Activated effector memory CD4-positive, alpha-beta T cell treated with anti-CD3 and anti-CD28 coated beads, Interleukin-2, amount 50 U/mL, for 16 hours (primary cell): ENCODE measurements around the gene URB2.
"Not testable (repeated sequence)": the region's sequence is repeated elsewhere in the genome, so short reads cannot be mapped to it uniquely, and the experiment has no call there.

Source experiments
- DNase-seq: peaks from one replicate; pipeline ENCODE4 v3.0.0-alpha.2; 2020

The URB2 gene

DNA sequence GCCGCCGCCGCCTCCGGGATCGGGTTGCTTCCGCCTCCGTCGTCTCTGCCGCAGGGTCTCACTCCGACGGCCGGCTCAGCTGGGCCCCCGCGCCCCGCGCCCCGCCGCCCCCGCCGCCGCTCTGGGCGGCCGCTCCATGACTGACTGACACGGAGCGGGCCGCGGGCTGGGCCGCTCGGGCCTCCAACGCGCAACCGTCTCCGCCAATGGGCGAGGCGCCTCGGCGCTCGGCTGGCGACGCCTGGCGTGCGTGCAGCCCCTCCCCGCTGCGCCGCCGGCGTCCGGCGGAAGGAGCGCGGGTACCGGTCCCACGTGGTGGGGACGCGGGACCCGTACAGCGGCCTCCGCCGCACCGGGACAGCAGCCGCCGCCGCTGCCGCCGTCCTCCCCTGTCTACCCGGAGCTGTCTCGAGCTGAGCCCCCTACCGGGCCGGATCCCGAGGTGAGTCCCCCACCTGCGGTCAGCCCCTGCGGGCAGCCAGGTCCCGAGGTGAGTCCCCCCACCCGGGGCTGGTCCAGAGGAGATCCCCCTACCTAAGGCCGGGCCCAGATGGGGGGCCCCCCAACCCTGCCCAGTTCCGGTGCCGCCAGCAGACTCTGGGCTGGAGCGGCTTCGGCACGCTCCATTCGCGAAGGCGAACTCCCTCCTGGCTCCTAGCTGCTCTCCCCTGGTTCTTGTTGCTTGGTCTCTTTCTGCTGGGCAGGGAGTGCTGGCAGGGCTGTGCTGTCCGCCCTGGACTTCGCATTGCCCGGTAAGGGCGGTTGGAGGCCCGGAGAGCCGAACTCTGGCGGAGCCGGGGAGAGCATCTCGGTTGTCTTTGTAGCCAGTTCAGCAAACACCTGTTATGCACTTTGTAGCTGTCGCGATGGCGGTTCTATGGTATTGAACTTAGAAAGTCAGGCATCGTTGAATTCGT is at the start of gene URB2, which contains the start of gene TAF5L:
TSS of gene URB2 (plus strand) at position 333 of the 917 bp plus-strand sequence. CDS start 1,387 bp downstream, outside the sequence.
TSS of gene TAF5L (minus strand) at position 208 of the 917 bp plus-strand sequence. CDS start 11,640 bp downstream, outside the sequence.
- peak; percentile 95 for DNase-seq

GRCh38 chr1:229578168-229579058 is 47.6 kb upstream of the URB2 start:
- DNase-seq = no peak

DNA sequence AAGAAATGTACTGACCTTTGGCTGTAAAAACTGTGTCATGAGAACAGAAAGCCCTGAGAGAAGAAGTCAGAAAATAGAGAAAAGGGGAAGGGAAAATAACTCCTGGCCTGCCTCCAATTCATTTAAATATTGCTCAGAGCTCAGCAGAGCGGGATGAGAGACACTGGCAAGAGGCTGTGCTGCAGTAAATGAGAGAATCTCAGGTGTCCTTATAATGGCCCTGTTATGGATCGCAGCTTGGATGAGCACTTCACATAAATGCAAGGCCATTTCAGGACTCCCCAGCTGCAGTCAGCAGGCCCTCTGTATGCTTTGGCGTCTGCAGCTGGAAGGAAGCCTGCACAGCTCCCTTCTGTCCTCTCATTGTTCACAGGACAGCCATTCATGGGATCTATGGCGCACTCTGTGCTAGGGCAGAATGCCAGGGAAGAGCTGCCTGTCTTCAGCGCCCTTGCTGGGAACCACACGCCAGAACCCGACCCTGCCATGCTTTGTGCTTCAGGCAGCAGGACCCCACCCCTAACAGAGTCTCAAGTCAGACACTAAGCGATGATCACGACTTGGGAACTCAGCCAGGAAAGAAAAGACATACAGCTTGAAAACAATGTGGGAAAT is 46.9 kb upstream of the URB2 start:
- DNase-seq = no peak

DNA sequence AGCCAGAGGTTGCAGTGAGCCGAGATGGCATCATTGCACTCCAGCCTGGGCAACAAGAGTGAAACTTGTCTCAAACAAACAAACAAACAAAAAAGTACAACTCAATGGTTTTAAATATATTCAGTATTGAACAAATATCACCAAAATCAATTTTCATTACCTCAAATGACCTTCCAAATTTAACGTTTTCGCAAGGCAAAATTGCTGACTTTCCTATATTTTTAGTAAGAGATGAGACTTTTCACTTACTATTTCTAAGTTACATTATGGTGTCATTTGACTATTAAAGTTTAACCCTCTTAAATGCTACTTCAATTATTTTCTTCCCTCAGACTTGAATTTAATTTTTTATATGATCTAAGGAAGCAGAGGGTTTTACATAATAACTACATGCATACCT is 44.6 kb upstream of the URB2 start:
- DNase-seq = no peak

GRCh38 chr1:229582011-229582694 is 43.9 kb upstream of the URB2 start:
- DNase-seq = no peak

DNA sequence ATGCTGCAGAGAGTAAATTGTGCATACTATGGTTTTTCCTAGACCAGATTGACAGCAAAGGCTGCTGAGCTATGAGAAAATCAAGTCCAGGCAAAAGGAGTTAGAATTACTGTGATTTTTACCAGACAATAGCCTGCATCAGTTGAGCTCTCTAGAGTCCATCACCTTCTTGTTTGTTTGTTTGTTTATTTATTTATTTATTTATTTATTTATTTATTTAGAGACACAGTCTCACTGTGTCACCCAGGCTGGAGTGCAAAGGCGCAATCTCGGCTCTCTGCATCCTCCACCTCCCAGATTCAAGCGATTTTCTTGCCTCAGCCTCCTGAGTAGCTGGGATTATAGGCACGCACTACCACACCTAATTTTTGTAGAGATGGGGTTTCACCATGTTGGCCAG is 43.3 kb upstream of the URB2 start:
- no peak for DNase-seq

GRCh38 chr1:229585338-229585737 is 40.7 kb upstream of the URB2 start:
- DNase-seq = no peak

DNA sequence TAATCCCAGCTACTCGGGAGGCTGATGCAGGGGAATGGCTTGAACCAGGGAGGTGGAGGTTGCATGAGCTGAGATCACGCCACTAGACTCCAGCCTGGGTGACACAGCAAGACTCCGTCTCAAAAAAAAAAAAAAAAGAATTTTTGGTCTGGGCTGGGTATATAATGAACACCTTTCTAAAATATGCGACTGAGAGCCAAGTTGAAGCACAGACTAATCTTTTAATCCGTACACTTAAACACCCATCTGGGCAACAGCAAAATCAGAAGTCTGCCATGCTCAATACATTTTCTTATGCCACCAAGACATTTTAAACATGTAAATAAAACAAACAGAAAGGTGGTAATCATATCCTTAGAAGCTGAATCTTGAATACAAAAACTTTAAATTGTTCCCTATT is 35.9 kb upstream of the URB2 start:
- DNase-seq = no peak

DNA sequence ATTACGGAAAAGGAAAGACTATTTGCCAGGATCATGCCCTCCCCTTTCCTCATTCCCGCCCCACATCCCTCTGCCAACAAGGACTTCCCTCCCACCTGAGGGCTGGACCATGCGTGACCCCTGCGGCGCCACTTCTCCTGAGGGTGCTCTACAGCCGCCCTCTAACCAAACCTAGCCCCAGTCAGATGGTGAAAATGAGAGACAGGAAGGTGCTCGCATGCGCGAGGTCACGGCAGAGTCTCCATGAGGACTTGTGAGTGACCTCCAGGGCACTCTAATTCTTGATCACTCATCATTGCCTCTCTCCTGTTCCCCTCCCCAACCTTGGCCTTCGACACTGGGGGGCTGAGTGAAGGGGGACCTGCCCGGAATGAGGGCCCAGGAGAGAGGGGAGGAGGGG is 32.2 kb upstream of the URB2 start:
- DNase-seq = no peak

GRCh38 chr1:229594227-229595008 is 31.6 kb upstream of the URB2 start:
- DNase-seq = no peak

DNA sequence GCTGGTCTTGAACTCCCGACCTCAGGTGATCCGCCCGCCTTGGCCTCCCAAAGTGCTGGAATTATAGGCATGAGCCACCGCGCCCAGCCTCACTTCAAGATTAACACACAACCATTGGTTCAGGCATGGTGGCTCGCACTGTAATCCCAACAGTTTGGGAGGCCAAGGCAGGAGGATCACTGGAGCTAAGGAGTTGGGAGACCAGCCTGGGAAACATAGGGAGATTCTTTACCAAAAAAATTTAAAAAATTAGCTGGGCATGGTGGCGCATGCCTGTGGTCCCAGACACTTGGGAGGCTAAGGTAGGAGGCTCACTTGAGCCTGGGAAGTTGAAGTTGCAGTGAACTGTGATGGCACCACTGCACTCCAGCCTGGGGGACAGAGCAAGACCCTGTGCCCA is 30.2 kb upstream of the URB2 start:
- not testable (repeated sequence) for DNase-seq

DNA sequence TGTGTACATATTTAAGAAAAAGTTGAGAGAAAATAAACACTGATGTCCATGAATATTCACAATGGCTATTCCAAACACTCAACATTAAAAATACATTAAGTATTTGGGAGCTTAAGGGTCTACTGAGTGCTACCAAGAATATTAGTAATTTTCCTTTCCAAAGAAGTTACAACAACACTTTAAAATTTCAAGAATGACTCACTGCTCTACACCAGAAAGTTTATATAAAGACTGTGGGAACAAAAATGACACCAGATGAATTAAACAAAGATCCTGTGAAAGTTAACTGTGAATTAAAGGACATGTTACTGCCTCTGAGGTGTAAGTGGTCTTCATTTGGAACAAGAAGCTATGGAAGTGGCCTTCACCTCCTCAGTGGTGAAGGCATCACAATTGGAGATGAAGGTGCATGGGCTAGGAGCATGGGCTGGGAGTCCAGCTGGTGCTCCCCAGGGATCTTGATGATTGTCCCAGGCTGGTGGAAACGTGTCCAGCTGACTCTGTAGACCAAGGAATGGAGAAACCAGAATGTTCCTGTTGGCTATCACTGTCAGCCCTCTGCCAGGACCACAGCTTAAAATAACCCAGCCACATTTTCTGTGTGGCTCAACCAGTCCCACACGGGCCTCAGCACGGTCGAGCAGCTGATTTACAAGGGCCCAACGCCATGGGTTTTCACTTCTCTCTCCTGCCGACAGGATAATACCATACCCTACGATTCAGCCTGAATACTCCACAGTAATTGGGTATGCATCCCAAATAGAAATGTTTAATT is 28.9 kb upstream of the URB2 start:
- no peak for DNase-seq

- no peak for DNase-seq
Measured at GRCh38 chr1:229597877-229598276, 28.2 kb upstream of the URB2 start.

- no peak for DNase-seq
Measured at GRCh38 chr1:229599218-229599954, 26.7 kb upstream of the URB2 start.

- DNase-seq = no peak
Measured at GRCh38 chr1:229600229-229600628, 25.8 kb upstream of the URB2 start.

- no peak for DNase-seq
Measured at GRCh38 chr1:229603371-229604005, 22.6 kb upstream of the URB2 start.

DNA sequence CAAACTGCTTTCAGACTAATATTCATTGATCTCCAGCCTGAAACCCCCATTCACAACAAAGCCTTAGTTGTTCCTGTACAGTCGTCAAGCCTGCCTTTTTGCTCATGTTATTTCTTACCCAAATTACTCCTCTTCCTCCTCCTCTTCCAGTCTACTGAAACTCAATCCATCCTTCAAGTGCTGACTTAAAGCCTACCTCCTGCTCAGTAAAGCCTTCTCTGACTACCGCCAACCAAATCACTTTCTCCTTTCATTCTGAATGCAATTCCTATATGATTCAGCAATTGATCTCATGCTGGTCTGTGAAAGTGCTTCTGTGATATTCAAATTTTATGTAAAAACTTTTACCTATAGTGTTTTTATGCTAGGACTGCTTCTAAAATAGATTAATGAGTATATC is 18.7 kb upstream of the URB2 start:
- no peak for DNase-seq

DNA sequence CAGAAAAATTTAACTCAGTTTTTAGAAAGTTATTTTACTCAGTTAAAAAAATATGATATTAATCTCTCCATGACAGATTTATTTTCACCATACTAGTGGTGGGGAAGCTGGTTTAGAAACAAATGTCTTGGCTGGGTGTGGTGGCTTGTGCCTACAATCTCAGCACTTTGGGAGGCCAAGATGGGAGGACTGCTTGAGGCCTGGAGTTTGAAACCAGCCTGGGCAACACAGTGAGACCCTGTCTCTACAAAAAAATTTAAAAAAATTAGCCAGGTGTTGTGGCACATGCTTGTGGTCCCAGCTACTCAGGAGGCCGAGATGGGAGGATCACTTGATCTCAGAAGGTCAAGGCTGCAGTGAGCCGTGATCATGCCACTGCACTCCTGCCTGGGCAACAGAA is 17.5 kb upstream of the URB2 start:
- no peak for DNase-seq

DNA sequence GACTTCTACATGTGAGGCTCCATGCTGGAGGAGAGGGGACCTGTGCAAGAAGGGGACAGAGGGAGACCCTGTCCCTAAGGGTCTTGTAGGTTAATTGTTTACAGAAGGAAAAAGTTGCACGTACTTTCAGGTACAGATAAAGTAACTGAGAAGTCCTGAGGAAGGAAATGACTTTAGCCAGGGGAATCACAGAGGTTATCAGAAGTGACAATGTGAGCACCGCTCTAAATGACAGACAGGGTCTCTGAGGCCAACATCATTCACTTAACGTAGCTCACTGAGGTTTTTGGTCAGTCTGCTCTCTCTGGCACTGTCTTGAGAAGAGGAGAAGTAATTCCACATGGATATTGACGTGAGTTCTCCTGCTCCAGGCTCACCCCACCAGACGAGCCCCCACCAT is 12.1 kb upstream of the URB2 start:
- no peak for DNase-seq

DNA sequence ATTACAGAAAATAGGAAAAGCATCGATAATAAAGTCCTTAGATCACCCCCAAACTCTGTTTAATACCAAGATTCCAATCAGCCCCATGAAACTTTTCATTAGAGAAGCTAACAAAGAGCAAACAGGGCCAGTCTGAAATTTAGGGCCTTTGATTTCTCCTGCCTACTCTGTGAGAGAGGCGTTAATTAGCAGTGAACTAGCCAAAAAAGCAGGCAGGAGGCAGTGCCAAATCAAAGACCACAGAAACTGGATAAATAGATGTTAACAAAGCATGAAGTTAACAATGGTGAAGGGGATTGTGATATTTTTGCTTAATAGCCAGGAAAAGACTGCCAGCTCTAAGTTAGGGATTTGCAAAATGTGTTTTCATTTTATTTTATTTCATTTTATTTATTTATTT is 11.3 kb upstream of the URB2 start:
- DNase-seq = no peak
